H1 (cell line): ENCODE results near the gene SLPI. TPM values are rescaled to one million over a fixed set of nuclear protein-coding genes. Genes with fewer than 3 reads are reported as not detected.

Source experiments
- CTCF ChIA-PET: fragments of 300-600 bp; sonication (Branson Sonifier 250); formaldehyde crosslinking; loops from one replicate; lab custom pipeline; 2021; ENCODE audit not compliant: partially characterized antibody; lab: Charles Lee
- POLR2A ChIA-PET: fragments of 300-600 bp; sonication (Branson Sonifier 250); formaldehyde crosslinking; loops from one replicate; lab custom pipeline; 2021; ENCODE audit warnings: inconsistent platforms; ENCODE audit not compliant: partially characterized antibody; lab: Charles Lee
- DNase-seq, 2 experiments: peaks; one replicate each; pipeline versions ENCODE4 v3.0.0 to v3.0.0-alpha.2; 2010 to 2022; ENCODE audit warnings: low spot score in 2 of 2, low read depth in 1 of 2, mixed read lengths in 1 of 2
- FAIRE-seq: peaks from 2 replicates; lab custom pipeline; 2011; peaks lifted over from hg19 to GRCh38; lab: Jason Lieb, UNC
- H2AFZ ChIP-seq: 2 replicates; pipeline ENCODE4 v1.8.1; 2012; ENCODE audit warnings: low read length, inconsistent platforms
- H2AK5ac ChIP-seq: 2 replicates; pipeline ENCODE4 v1.6.1; 2013; ENCODE audit warnings: low read depth, low read length
- H2BK120ac ChIP-seq: replicated peaks from 2 replicates; pipeline ENCODE3; 2013; ENCODE audit warnings: low read depth, low read length, inconsistent platforms
- H2BK12ac ChIP-seq: 2 replicates; pipeline ENCODE4 v1.6.1; 2013; ENCODE audit warnings: low read depth, low read length
- H2BK15ac ChIP-seq: 2 replicates; pipeline ENCODE4 v1.6.1; 2013; ENCODE audit warnings: low read length
- H2BK20ac ChIP-seq: 2 replicates; pipeline ENCODE4 v1.6.1; 2013; ENCODE audit warnings: low read length
- H2BK5ac ChIP-seq: 2 replicates; pipeline ENCODE4 v1.6.1; 2013; ENCODE audit warnings: low read depth, low read length
- H3K14ac ChIP-seq: 2 replicates; pipeline ENCODE4 v1.6.1; 2013; ENCODE audit warnings: inconsistent platforms; ENCODE audit not compliant: insufficient read length
- H3K18ac ChIP-seq: 2 replicates; pipeline ENCODE4 v1.6.1; 2013; ENCODE audit warnings: low read length; ENCODE audit errors: extremely low read depth
- H3K23ac ChIP-seq: 2 replicates; pipeline ENCODE4 v1.6.1; 2013; ENCODE audit warnings: inconsistent platforms; ENCODE audit not compliant: insufficient read length
- H3K23me2 ChIP-seq: 2 replicates; pipeline ENCODE4 v1.6.1; 2013; ENCODE audit warnings: low read depth, low read length
- H3K27ac ChIP-seq: 2 replicates; pipeline ENCODE4 v1.6.1; 2011; ENCODE audit warnings: low read depth, low read length, inconsistent platforms
- H3K27me3 ChIP-seq, 4 experiments: replicated peaks in 1 of 4; 1 replicate in 1 of 4; 2 replicates in 3 of 4; pipeline versions ENCODE4 v1.6.1 to v1.8.1; 2011 to 2013; ENCODE audit warnings: low read length in 3 of 4, mild to moderate bottlenecking in 3 of 4, inconsistent platforms in 2 of 4, mixed read lengths in 2 of 4, moderate library complexity in 1 of 4; ENCODE audit not compliant: control insufficient read depth in 3 of 4, insufficient read depth in 3 of 4; ENCODE audit errors: extremely low read depth in 1 of 4
- H3K36me3 ChIP-seq, 4 experiments: 2 replicates each; pipeline versions ENCODE4 v1.6.1 to v1.8.1; 2011 to 2013; ENCODE audit warnings: mild to moderate bottlenecking in 4 of 4, low read length in 3 of 4, moderate library complexity in 2 of 4, control low read depth in 1 of 4, inconsistent platforms in 1 of 4; ENCODE audit not compliant: insufficient read depth in 4 of 4, control insufficient read depth in 2 of 4
- H3K4ac ChIP-seq: replicated peaks from 2 replicates; pipeline ENCODE3; 2013; ENCODE audit warnings: low read length, low read depth, mixed read lengths, inconsistent platforms; ENCODE audit not compliant: insufficient read length
- H3K4me1 ChIP-seq, 4 experiments: replicated peaks in 1 of 4; 1 replicate in 1 of 4; 2 replicates in 3 of 4; pipeline versions ENCODE4 v1.6.1 to v1.8.1; 2011 to 2013; ENCODE audit warnings: low read length in 3 of 4, inconsistent platforms in 2 of 4, mixed read lengths in 1 of 4; ENCODE audit not compliant: insufficient read depth in 4 of 4, control insufficient read depth in 3 of 4
- H3K4me2 ChIP-seq, 2 experiments: 2 replicates each; pipeline versions ENCODE4 v1.6.1 to v1.8.1; 2011 to 2013; ENCODE audit warnings: low read depth in 2 of 2, low read length in 2 of 2, control low read depth in 1 of 2, inconsistent platforms in 1 of 2, mild to moderate bottlenecking in 1 of 2; ENCODE audit not compliant: insufficient read depth in 1 of 2
- H3K4me3 ChIP-seq, 4 experiments: fragments of 200-600, 300-600 bp in 1 of 4; sonication (generic), shearing (Covaris generic), sonication (Bioruptor Twin) in 1 of 4; 2 replicates each; pipeline versions ENCODE4 v1.5.1 to v1.8.1; 2011 to 2016; ENCODE audit warnings: low read length in 4 of 4, low read depth in 3 of 4, control low read depth in 2 of 4, inconsistent platforms in 2 of 4, mild to moderate bottlenecking in 2 of 4, mixed read lengths in 1 of 4, moderate library complexity in 1 of 4; ENCODE audit not compliant: insufficient read depth in 2 of 4; ENCODE audit errors: extremely low read depth in 1 of 4
- H3K56ac ChIP-seq: replicated peaks from 2 replicates; pipeline ENCODE3; 2013; ENCODE audit warnings: low read depth, mild to moderate bottlenecking, mixed read lengths, low read length, inconsistent platforms; ENCODE audit not compliant: insufficient read length
- H3K79me1 ChIP-seq: 2 replicates; pipeline ENCODE4 v1.6.1; 2013; ENCODE audit warnings: low read depth, low read length, control low read depth
- H3K79me2 ChIP-seq, 2 experiments: 2 replicates each; pipeline versions ENCODE4 v1.6.1 to v1.8.1; 2012 to 2013; ENCODE audit warnings: low read length in 2 of 2, mild to moderate bottlenecking in 2 of 2, inconsistent platforms in 1 of 2; ENCODE audit not compliant: insufficient read depth in 2 of 2, control insufficient read depth in 1 of 2
- H3K9ac ChIP-seq, 4 experiments: replicated peaks in 1 of 4; 1 replicate in 1 of 4; 2 replicates in 3 of 4; pipeline versions ENCODE4 v1.6.1 to v1.8.1; 2011 to 2013; ENCODE audit warnings: low read depth in 3 of 4, low read length in 3 of 4, control low read depth in 2 of 4, mild to moderate bottlenecking in 2 of 4, moderate library complexity in 2 of 4, inconsistent platforms in 1 of 4; ENCODE audit errors: extremely low read depth in 1 of 4
- H3K9me3 ChIP-seq, 2 experiments: 2 replicates each; pipeline versions ENCODE4 v1.6.1 to v1.8.1; 2012 to 2013; ENCODE audit warnings: mild to moderate bottlenecking in 2 of 2, moderate library complexity in 2 of 2, control low read depth in 1 of 2, inconsistent platforms in 1 of 2, low read depth in 1 of 2, low read length in 1 of 2, mixed read lengths in 1 of 2; ENCODE audit not compliant: insufficient read depth in 2 of 2
- H4K20me1 ChIP-seq, 2 experiments: replicated peaks in 1 of 2; 2 replicates each; pipeline versions ENCODE3 to v1.8.1; 2011 to 2013; ENCODE audit warnings: inconsistent platforms in 2 of 2, low read length in 2 of 2, mild to moderate bottlenecking in 1 of 2; ENCODE audit not compliant: insufficient read depth in 2 of 2, control insufficient read depth in 1 of 2
- H4K5ac ChIP-seq: 2 replicates; pipeline ENCODE4 v1.6.1; 2013; ENCODE audit warnings: low read length, low read depth, mixed read lengths, inconsistent platforms; ENCODE audit not compliant: insufficient read length
- H4K8ac ChIP-seq: 2 replicates; pipeline ENCODE4 v1.8.0; 2013; ENCODE audit warnings: mild to moderate bottlenecking, moderate library complexity, low read length, inconsistent platforms; ENCODE audit not compliant: insufficient read depth; ENCODE audit errors: extremely low read depth
- H4K91ac ChIP-seq: replicated peaks from 2 replicates; pipeline ENCODE3; 2013; ENCODE audit warnings: low read length, mixed read lengths, inconsistent platforms; ENCODE audit not compliant: insufficient read length
- FOSL1 ChIP-seq: IDR thresholded peaks from 2 replicates; pipeline ENCODE4 v1.6.1; 2011; ENCODE audit warnings: mild to moderate bottlenecking, low read depth, low read length, moderate library complexity; ENCODE audit not compliant: insufficient read depth
- GTF2F1 ChIP-seq: IDR thresholded peaks from 2 replicates; pipeline ENCODE4 v1.6.1; 2012; ENCODE audit warnings: low read depth, low read length, improper control_type of control experiment, borderline replicate concordance
- HDAC6 ChIP-seq: IDR thresholded peaks from one replicate; pipeline ENCODE4 v1.7.1; 2012; ENCODE audit warnings: low read depth, mild to moderate bottlenecking, inconsistent platforms, low read length, moderate library complexity
- KDM5A ChIP-seq: fragments of 200-600 bp; IDR thresholded peaks from 2 replicates; pipeline ENCODE4 v1.7.1; 2012; ENCODE audit warnings: mild to moderate bottlenecking, low read length, inconsistent platforms, mixed read lengths
- MAX ChIP-seq: IDR thresholded peaks from 2 replicates; pipeline ENCODE4 v1.6.1; 2012; ENCODE audit warnings: inconsistent platforms
- NRF1 ChIP-seq: IDR thresholded peaks from 2 replicates; pipeline ENCODE4 v1.6.1; 2011; ENCODE audit warnings: mild to moderate bottlenecking, low read depth, low read length, improper control_type of control experiment
- POLR2AphosphoS5 ChIP-seq: IDR thresholded peaks from 2 replicates; pipeline ENCODE4 v1.6.1; 2011; ENCODE audit warnings: low read depth, low read length
- USF2 ChIP-seq: IDR thresholded peaks from 2 replicates; pipeline ENCODE4 v1.6.1; 2011; ENCODE audit warnings: low read length, improper control_type of control experiment
- YY1 ChIP-seq: IDR thresholded peaks from 2 replicates; pipeline ENCODE4 v1.6.1; 2011; ENCODE audit warnings: low read depth, mild to moderate bottlenecking, low read length
- WGBS, 2 experiments: shearing (Covaris generic) in 1 of 2; methylation state at CpG; one replicate each; pipeline versions ENCODE4 v1.1.6 to v1.1.7; 2013 to 2015; ENCODE audit warnings: low lambda C conversion rate in 2 of 2, mixed read lengths in 2 of 2, inconsistent platforms in 1 of 2, low coverage in 1 of 2, missing lambda C conversion rate in 1 of 2; ENCODE audit not compliant: insufficient replicate concordance in 2 of 2, insufficient coverage in 1 of 2, insufficient read length in 1 of 2; ENCODE audit errors: extremely low coverage in 1 of 2, missing lambda C conversion rate in 1 of 2; 5-methylcytosine and 5-hydroxymethylcytosine counted together
- polyA plus RNA-seq, 7 experiments: library from polyadenylated mRNA; depleted of rRNA in 3 of 7; stranded (reverse) in 5 of 7; unstranded in 2 of 7; fragments of >200 nt in 5 of 7; fragments of 200-250 nt in 2 of 7; gene quantifications; 1 replicate in 5 of 7; 2 replicates in 1 of 7; 4 replicates in 1 of 7; pipeline versions ENCODE4 v1.2.1 to v1.2.3, GENCODE V29; 2011 to 2013; ENCODE audit warnings: missing spikeins in 2 of 7, mixed read lengths in 2 of 7
- total RNA-seq: library from RNA; stranded (reverse); fragmentation: NEBNext Ultra II Directional; extraction: Animal tissue kit (Norgen Biotek cat#: 25700); gene quantifications from 2 replicates; pipeline ENCODE4 v1.2.1, GENCODE V29; 2021

Gene SLPI
- total and polyA plus RNA-seq, 2 of the 8 experiments (the other 6 are each of a cell fraction or from before 2014, with no cell fraction given) = not detected

GRCh38 chr20:45275338-45275737 is 21.0 kb upstream of the SLPI start:
- Histone ChIP-seq H2BK120ac (no peak overlapping the region), H3K79me1 (no peaks in the 10 kb centered on the region), H3K14ac (no peak overlapping the region), H3K23me2 (no peaks in the 10 kb centered on the region), H3K79me2 (no peaks in the 10 kb centered on the region), H2AFZ (no peak overlapping the region), H4K91ac (no peak overlapping the region), H3K36me3 (no peaks in the 10 kb centered on the region), H3K9ac (no peak overlapping the region), H4K8ac (no peak overlapping the region), H4K20me1 (no peaks in the 10 kb centered on the region), H3K27me3 (no peaks in the 10 kb centered on the region), H3K4me3 (no peak overlapping the region), H3K4me2 (no peak overlapping the region), H3K4ac (no peak overlapping the region), H3K27ac (no peak overlapping the region), H2BK20ac (no peak overlapping the region), H4K5ac (no peak overlapping the region), H3K18ac (no peak overlapping the region), H3K56ac (no peak overlapping the region), H2BK5ac (no peak overlapping the region), H2BK12ac (no peak overlapping the region), H3K9me3 (no peaks in the 10 kb centered on the region), H3K23ac (no peak overlapping the region), H3K4me1 (peaks cover 0 to 2% (median 0%) of the 10 kb centered on the region in 4 experiments; a peak in 2 of 7 replicates), H2BK15ac (no peak overlapping the region), H2AK5ac (no peak overlapping the region)
- FAIRE-seq (no peak), DNase-seq (no peak)
- 89% methylated on average over 3 of the region's 3 CpGs; no CpG with 5 or more reads in 1 of the 2 experiments for WGBS, 2 experiments
- CTCF ChIA-PET = interaction anchor here (1.2 kb wide), 1 partner anchor 136 kb away, joined by 5 read pairs; no protein-coding TSS in a partner anchor
- POLR2A ChIA-PET = no interaction called here
- no peak for TF ChIP-seq MAX
- TF ChIP-seq POLR2AphosphoS5 = no peak
- TF ChIP-seq HDAC6 = no peak
- no peak for TF ChIP-seq YY1
- TF ChIP-seq USF2 = no peak
- TF ChIP-seq KDM5A = no peak
- no peak for TF ChIP-seq FOSL1
- TF ChIP-seq NRF1 = no peak
- TF ChIP-seq GTF2F1 = no peak
